ENCODE data around the gene GLRA3.

GRCh38 chr4:174604198-174604597 lies 224.8 kb downstream of the GLRA3 start:
- TF ChIP-seq, protein P1, sequence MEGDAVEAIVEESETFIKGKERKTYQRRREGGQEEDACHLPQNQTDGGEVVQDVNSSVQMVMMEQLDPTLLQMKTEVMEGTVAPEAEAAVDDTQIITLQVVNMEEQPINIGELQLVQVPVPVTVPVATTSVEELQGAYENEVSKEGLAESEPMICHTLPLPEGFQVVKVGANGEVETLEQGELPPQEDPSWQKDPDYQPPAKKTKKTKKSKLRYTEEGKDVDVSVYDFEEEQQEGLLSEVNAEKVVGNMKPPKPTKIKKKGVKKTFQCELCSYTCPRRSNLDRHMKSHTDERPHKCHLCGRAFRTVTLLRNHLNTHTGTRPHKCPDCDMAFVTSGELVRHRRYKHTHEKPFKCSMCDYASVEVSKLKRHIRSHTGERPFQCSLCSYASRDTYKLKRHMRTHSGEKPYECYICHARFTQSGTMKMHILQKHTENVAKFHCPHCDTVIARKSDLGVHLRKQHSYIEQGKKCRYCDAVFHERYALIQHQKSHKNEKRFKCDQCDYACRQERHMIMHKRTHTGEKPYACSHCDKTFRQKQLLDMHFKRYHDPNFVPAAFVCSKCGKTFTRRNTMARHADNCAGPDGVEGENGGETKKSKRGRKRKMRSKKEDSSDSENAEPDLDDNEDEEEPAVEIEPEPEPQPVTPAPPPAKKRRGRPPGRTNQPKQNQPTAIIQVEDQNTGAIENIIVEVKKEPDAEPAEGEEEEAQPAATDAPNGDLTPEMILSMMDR (conservative IDR thresholded peaks at IDR 0.05; ENCODE audit: low read depth in 2 of 2) = no peak
- TF ChIP-seq POLR2AphosphoS5 (IDR thresholded peaks at IDR 0.05; ENCODE audit: low read depth) (no peak), JUNB (IDR thresholded peaks at IDR 0.05; ENCODE audit: unreplicated experiment) (no peak), EZH2 (IDR thresholded peaks at IDR 0.05; ENCODE audit: low read depth, unreplicated experiment) (no peak), EZH2phosphoT487 (IDR thresholded peaks at IDR 0.05; ENCODE audit: unreplicated experiment) (no peak), ZNF331 (CRISPR knock-in tag; IDR thresholded peaks at IDR 0.05; ENCODE audit: low read depth) (no peak), ETS1 (IDR thresholded peaks at IDR 0.05) (no peak), ZNF114 (CRISPR knock-in tag; IDR thresholded peaks at IDR 0.05) (no peak), ZNF462 (CRISPR knock-in tag; IDR thresholded peaks at IDR 0.05) (no peak), CREB1 (CRISPR knock-in tag; IDR thresholded peaks at IDR 0.05; ENCODE audit: low read depth) (no peak)
- TF ChIP-seq, protein P2, sequence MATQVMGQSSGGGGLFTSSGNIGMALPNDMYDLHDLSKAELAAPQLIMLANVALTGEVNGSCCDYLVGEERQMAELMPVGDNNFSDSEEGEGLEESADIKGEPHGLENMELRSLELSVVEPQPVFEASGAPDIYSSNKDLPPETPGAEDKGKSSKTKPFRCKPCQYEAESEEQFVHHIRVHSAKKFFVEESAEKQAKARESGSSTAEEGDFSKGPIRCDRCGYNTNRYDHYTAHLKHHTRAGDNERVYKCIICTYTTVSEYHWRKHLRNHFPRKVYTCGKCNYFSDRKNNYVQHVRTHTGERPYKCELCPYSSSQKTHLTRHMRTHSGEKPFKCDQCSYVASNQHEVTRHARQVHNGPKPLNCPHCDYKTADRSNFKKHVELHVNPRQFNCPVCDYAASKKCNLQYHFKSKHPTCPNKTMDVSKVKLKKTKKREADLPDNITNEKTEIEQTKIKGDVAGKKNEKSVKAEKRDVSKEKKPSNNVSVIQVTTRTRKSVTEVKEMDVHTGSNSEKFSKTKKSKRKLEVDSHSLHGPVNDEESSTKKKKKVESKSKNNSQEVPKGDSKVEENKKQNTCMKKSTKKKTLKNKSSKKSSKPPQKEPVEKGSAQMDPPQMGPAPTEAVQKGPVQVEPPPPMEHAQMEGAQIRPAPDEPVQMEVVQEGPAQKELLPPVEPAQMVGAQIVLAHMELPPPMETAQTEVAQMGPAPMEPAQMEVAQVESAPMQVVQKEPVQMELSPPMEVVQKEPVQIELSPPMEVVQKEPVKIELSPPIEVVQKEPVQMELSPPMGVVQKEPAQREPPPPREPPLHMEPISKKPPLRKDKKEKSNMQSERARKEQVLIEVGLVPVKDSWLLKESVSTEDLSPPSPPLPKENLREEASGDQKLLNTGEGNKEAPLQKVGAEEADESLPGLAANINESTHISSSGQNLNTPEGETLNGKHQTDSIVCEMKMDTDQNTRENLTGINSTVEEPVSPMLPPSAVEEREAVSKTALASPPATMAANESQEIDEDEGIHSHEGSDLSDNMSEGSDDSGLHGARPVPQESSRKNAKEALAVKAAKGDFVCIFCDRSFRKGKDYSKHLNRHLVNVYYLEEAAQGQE (IDR thresholded peaks at IDR 0.05; ENCODE audit: unreplicated experiment) = no peak

All from GM23338 (cell line).